ENCODE results near the gene MTHFD1L.
"Not testable (repeated sequence)": the region's sequence is repeated elsewhere in the genome, so short reads cannot be mapped to it uniquely, and the experiment has no call there.

MTHFD1L gene

DNA sequence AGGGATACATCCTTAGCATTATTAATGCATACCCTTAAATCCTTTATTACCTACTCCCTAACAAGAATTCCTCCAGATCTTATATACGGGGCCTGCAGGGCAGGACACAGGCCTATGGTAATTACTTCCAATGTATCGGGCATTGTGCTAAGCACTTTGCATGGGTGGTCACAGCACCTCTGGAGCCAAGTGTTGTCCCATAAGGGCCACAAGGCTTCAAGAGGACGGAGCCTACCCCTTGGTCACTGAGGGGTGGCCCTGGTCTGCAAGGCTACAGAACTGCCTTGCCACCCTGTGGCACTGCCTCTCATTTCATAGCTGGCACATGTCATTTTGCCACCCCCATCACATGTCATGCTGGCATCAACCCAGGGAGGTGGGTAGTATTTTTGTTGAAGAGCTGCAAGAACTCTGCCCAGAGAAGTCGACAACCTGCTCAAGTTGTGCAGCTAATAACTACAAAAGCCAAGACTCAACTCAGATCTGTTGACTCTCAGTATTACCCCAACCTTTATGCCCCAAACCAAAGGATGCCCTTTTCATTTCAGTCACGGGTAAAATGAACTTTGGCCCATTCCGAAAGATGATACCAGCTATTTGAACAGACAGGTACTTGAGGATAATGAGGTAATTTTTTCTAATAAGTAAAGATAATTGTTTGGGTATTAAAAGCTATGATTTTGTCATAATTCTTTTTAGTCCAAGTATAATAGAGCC is 230.2 kb downstream of the MTHFD1L start:
- DNase-seq (ENCODE audit: low read depth in 3 of 3): no peak

DNA sequence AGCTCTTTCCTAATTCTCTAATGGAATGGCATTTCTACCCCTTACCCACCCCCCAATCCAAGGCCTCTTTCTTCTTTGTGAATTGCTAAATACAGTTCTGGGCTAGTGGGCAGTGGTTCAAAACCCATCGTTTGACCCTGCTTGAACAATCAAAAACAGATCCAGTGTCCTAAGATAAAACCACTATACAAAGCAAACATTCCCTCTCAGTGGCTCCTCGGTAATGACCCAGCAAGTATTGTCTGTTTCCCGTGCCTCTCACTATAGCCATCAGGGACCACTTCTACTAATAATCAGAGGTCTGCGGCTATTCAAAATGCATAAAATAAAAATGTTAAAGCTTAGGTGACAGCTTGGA is 230.7 kb downstream of the MTHFD1L start:
- no peak for DNase-seq (ENCODE audit: low read depth in 3 of 3)

DNA sequence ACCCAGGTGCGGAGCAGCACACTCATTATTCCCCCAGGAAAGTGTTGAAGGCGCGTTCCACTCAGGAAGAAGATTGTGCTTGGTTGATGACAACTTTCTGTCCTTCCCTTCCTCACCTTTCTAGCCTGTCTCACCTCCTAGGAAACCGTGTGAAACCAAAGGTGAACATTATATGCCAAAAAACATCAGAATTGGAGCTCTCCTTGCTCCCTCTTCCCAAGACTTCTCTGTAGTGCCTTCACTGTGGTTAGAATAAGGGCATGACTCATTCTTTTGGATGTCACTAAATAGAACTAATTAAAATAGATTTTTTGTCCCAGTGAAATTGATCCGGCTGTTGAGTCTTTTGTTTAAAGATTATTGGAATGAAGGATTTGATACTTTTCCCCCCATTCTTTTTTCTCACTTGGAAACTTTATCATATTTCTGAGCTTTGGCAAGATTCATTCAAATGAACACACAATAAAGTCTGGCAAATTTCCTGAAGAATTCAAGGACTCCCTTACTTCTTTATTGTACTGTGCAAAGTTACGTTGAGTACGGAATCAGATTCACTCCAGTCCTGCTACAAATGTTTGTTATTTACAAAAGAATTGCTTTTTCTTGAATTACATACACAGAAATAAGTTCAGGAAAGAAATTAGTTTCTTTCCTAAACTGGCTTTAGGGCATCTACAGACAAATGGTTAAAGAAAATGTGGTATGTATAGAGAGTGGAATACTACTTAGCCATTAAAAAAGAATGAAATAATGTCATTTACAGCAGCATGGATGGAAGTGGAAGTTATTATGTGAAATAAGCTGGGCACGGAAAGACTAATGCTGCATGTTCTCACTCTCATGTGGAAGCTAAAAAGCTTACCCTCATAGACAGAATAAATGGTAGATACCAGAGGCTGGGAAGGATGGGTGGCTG is 231.4 kb downstream of the MTHFD1L start:
- no peak for DNase-seq (ENCODE audit: low read depth in 3 of 3)

DNA sequence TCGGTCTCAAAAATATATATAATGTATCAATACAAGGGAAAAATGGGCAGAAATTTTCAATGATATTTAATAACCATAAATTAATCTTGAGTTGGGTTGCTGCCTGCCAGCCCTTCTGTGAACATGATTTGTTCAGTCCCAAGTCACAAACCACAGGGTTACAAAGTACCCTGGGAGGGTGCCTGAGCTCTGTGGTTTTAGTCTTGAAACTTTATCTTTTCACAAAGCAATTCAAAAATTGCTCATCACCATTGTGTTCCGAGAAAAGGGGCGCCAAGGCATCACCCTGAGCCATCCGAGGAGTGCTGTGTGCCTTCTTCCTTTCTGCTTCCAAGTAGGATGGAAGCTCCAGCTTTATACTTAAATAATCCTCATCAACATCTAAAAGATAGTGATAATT is 232.7 kb downstream of the MTHFD1L start:
- no peak for DNase-seq (ENCODE audit: low read depth in 3 of 3)

DNA sequence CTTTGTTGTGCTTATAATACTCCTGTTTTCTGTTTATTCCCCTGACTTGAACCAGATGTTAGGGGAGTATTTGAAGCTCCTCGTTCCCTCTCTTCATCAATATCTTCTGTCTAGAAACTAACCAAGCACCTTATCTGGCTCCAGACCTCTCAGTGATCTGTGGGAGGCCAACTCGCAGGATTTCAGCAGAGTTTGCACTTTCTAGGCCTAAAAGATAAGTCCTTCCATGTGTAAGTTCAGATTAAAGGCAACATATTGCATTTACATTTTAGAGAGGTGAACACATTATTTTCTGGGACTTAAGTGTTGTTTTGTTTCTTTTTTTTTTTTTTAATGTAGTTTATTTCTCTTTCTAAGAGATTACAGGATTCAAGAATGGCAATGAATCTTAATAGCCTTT is 234.8 kb downstream of the MTHFD1L start:
- DNase-seq (ENCODE audit: low read depth in 3 of 3): no peak

DNA sequence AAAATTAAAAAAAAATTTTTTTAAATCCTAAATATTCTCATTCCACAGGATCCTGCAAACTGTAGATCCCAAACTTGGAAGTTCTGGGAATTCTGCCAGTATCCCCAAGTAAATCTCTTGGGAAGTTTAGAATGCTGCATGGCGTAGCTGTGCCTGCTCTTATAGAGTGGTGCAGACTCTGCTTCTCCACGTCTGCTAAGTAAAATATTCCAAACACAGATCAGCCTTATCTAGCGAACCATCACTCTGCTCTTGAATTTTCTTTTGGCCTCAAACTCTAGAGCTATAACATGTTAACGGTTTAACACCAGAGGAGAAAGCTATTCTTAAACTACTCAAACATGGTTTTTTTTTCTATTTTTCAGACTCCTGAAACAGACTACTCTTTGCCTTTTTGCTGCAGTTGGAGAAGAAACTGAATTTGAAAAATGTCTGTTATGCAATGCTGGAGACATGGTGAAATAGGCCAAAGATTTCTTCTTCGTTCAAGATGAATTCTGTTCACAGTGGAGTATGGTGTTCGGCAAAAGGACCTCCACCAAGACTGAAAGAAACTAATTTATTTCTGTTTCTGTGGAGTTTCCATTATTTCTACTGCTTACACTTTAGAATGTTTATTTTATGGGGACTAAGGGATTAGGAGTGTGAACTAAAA is 235.8 kb downstream of the MTHFD1L start:
- no peak for DNase-seq (ENCODE audit: low read depth in 3 of 3)

DNA sequence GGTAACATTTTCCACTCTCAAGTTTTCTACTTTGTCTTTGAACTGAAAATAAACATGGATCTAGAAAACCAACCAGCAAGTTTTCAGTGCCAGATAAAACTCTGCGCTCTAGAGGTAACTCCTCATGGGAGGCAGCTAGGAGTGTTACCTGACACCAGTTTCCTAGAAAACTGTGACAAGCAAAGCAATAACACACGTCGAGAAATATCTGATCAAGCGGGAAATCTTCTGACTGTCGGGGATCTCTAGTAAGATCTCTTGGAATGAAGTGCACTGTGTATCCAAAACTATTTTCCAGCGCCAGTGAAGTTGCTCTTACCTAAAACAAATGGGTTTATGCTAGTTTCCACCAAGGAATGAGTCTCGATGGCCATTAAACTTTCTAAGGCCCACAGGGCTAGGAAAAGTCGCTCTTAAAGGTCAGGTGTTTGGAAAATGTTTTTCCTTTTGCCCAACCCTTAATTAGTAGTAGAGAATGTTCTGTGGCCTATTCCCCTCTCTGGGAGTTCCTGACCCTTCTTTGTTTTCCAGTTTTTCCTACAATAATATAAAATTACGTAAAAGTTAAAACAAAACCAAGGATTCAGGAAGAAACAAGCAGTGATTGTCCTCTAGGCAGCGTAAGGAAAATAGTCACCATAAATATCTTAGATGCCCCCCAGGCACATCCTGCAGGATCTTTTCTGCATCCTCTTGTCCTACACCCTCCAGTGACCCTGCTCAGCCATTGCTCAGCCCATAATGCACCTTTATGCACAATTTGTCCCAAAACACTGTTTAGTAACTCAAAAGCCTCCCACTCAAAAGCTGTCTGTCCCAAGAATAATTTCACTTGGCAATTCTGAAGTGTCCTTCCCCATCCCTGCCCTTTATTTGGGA is 236.6 kb downstream of the MTHFD1L start:
- no peak for DNase-seq (ENCODE audit: low read depth in 3 of 3)

DNA sequence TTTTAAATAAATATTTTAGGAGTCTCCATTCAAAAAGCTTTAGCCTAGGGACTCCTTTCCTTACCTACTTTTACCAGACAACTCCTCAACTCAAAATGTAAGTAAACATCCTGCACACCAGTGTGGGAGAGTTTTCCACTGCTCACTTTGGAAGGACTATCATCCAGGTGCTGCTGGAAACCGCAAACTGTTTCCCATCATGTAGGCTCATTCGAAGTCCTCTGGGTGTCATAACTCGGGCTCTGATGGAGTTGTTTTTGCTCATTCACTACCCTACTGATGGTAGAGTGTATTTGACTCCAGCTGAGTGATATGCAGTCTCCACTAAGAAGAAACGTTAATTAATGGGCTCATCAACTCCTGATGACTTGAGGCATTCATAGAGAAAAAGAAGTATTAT is 237.8 kb downstream of the MTHFD1L start:
- no peak for DNase-seq (ENCODE audit: low read depth in 3 of 3)

DNA sequence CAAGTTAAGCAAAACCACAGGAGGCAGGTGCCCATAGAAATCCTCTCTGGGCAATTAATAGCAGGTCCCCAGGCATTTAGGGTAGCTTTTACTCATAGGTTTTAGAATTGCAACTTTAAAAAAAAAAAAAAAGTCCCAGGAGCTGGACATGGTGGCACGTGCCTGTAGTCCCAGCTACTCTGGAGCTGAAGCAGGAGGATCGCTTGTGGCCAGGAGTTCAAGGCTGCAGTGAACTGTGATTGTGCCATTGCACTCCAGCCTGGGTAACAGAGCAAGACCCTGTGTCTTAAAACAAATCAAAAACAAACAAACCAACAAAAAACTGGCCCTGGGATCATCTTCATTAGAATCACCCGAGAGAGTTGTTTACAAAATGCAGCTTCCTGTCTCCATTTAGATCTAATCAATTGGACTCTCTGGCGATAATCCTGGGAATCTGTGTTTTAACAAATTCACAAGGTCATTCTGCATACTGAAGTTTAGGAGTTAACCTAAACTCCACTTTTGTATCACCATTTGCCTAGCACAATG is 242.5 kb downstream of the MTHFD1L start:
- no peak for DNase-seq (ENCODE audit: low read depth in 3 of 3)

DNA sequence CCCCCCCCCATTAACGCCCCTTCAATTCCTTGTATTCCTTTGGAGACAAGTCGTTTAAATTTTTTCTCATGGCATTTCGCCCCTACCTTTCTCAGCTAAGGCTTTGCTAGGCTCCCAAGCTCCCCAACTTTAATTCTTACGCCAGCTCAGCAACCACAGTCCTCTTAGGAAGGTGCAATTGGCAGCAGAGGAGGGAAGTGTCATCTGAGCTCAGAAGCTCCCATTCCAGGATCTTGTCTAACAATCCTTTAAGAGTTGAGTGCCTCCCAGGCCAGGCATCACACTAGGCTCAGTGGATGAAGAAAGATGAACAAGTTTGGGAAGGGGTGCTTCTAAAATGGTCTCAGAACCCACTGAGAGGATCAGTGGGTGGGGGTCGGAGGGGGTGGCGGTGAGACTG is 243.0 kb downstream of the MTHFD1L start:
- DNase-seq (ENCODE audit: low read depth in 3 of 3): no peak

DNA sequence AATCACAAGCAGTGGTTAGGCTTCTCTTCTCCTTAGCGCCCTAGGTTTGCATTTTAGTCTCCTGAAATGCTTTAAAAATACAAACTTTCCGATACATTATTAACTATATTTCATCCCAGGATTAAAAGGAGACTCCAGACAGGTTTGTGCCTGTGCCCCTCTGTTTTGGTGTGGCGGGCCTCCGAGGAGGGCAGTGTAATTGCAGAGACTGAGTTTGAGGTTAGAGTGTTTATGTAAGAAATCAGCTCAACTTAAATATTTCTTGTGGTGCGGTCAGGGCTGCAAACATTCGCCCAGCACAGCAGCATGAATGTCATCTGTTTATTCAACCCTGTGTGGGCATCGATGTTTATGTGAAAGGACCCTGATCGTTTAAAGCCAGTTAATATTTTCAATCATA is 243.9 kb downstream of the MTHFD1L start:
- no peak for DNase-seq (ENCODE audit: low read depth in 3 of 3)

DNA sequence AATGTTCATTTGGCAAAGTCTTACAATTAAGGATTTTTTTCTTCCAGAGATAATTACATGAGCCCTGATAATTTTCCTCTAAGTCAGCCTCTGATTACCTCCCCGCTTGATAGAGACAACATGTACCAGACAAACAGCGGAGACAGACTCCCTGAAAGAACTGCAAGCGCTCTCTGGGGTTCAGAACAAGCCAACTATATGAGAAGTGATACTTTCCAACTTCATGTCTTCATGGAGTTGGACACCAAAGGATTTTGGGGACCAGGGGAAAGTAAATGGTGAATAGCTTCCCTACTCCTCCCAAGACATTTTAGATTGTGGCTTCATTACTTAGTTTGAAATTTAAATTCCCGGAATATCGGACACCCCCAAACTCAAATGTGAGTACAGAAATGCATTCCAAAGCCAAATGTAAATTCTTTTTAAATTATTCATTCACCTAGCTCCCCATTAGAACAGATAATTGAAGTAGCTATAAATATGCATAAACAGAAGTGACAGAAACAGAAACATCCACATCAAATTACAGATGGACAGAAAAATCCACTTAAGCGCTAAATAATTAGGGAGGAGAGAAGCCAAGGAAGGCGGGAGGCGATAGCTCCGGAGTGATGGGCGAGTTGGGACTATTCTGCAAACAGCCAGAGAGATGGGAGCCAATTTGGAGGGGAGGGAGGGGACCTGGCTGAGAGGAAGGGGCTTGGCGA is 244.5 kb downstream of the MTHFD1L start:
- DNase-seq (ENCODE audit: low read depth in 3 of 3): no peak

DNA sequence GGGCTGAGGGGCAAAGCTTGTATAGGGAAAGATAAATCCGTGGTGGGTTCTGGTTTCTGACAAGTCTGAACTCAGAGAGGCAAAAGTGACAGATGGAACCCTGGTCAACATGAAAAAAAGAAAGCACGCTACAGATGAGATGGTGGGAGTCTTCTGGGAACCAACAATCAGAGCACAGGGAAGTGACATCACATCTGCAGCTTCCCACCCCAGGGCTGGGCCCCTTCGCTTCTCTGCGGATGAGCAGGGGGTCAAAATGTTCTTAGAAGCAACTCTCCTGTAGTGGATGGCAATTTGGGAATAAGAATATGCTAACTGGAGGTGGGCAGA is 245.0 kb downstream of the MTHFD1L start:
- DNase-seq (ENCODE audit: low read depth in 3 of 3): no peak

DNA sequence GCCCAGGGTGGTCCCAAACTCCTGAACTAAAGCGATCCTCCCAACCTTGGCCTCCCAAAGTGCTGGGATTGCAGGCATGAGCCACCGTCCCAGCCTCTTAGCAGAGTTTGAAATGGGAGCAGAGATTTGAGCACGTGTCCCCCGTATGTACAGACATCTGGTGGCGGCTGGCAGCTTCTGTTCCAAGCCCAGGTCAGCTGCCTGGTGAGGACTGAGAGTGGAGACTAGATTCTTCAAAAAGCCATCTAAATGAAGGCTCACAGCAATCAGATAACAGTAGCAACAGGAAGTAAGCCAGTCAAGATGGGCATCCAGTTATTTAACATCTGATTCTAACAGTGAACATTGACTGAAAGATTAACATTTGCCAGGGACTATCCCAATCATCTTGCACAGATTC is 246.2 kb downstream of the MTHFD1L start:
- DNase-seq (ENCODE audit: low read depth in 3 of 3): no peak

DNA sequence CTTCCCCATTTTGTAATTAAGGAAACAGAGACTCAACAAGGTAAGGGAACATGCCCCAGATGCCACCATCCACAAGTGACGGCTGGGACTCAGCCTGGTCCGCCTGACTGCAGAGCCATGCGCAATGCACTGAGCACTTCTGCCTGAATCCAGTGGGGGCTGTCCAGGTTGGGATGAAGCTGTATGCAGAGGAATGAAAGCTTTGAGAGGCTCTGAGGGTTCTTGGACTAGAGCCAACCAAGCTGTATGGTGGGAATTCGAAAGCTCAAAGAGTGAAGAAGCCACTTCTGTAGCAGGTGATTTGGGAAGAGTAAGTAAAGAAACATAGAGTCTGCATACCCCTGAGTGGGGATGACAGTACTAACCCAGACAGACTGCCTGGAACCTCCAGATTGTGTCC is 246.6 kb downstream of the MTHFD1L start:
- no peak for DNase-seq (ENCODE audit: low read depth in 3 of 3)

DNA sequence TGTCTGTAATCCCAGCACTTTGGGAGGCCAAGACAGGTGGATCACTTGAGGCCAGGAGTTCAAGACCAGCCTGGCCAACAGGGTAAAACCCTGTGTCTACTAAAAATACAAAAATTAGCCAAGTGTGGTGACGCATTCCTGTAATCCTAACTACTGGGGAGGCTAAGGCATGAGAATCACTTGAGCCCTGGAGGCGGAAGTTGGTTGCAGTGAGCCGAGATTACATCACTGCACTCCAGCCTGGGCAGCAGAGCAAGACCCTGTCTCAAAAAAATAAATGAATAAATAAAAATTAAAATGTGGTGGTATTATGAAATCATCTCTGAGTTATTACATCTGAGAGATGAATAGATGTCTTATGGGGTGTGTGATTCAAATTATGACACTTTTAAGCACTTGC is 247.4 kb downstream of the MTHFD1L start:
- not testable (repeated sequence) for DNase-seq (ENCODE audit: low read depth in 3 of 3)

DNA sequence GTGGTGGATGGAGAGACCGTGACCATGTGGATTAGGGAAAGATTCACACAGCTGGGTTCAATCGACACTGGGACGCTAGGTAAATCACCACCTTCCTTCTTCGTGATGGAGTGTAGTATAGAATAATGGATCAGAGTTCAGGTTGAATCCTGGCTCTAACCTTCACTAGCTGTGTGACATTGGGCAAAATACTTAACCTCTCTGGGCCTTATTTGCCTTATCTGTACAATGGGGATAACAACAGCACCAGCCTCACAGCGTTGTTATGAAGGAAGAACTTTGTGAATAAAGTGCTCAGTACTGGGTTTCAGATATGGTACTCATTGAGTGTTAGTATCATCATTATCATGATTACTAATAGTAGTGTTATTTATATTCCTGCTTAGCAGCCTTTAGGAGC is 248.1 kb downstream of the MTHFD1L start:
- no peak for DNase-seq (ENCODE audit: low read depth in 3 of 3)

DNA sequence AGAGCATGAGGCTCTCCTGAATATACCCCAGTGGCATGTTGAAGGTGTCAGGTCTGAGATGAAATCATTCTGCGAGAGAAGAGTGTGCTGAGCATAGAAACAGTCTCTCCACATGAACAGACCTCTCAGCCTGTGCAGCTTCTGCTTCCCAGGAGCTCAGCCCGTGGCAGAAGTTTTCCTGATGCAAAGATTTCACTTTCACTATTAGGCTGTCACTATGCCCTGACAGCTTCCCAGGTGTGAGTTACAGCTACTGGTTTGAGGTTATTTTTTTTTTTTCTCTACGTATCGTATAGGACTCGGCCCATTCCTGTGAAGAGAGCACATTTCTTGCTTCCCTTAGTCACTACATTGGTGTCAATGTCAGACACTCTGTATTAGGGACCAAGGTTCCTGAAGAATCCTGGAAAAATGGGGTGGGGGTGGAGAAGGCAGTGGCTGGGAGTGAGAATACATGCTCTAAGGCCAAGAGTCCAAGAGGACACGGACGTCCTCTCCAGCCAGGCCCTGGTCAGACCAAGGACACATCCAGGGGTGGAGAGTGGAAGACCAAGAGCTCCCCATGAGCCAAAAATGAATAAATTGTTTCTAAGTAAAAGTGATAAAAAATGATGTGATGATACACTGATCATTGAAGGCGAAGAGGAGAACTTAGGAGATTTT is 253.1 kb downstream of the MTHFD1L start:
- no peak for DNase-seq (ENCODE audit: low read depth in 3 of 3)

DNA sequence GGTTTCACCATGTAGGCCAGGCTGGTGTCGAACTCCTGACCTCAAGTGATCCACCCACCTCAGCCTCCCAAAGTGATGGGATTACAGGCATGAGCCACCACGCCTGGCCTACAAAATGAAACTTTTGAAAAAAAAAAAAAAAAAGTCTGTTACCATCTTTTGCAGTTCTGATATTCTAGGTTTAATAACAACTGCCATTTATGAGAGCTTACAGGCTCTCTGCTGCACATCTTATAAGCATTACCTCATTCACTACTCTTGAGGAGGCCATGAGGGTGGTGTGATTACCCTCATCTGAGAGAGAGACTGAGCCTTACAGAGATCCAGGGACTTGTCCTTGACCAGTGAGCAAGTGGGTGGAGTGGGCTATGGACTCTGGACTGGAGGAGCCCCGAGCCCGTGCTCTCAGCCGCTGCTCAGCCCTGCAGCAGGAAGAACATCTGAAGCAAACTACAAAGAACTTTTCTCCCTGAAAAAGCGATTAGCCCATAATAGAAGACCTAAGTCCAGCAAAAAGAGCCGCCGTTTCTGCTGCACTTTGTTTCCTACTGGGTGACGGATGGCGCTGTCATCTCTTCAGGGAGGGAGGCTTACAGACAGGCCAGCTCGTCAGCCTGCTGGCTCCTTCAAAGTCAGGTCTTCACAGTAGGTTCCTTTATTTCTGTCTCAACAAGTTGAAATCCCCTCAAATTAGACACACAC is 254.5 kb downstream of the MTHFD1L start:
- no peak for DNase-seq (ENCODE audit: low read depth in 3 of 3)

DNA sequence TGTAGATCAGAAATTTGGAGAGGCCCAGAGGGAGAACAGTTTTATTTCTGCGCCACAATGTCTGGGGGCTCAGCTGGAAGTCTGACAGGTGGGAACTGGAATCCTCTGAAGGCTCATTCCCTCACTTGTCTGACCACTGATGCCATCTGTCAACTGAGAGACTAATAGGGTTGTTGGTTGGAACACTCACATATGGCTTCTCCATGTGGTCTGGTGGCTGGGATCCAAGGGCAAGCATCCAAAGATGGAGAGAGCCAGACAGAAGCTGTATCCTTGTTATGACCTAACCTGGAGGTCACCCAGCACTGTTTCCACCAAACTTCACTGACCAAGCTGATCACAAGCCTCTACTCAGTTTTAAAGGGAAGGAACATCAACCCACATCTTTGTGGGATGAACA is 256.4 kb downstream of the MTHFD1L start:
- no peak for DNase-seq (ENCODE audit: low read depth in 3 of 3)
